Astrocyte of the spinal cord (primary cell): Measurements from ENCODE around the gene ZNF263.

ENCODE experiments used
- DNase-seq: peaks from one replicate; pipeline ENCODE4 v3.0.0; 2011; ENCODE audit warnings: low read depth, low spot score
- H3K4me3 ChIP-seq: 2 replicates; pipeline ENCODE4 v1.5.1; 2011; ENCODE audit warnings: low read depth, mild to moderate bottlenecking, low read length, moderate library complexity
- in situ Hi-C: cut with HindIII; loops from 2 replicates; pipeline ENCODE4 v1.10.0; 2017; ENCODE audit warnings: low sequenced_read_pairs
- TF ChIP-seq, protein P1 (sequence below): IDR thresholded peaks from 2 replicates; pipeline ENCODE4 v1.5.1; 2012; ENCODE audit warnings: low read depth, mild to moderate bottlenecking, low read length, inconsistent platforms

ZNF263 gene

GRCh38 chr16:3282730-3283542 lies at the start of gene ZNF263:
ZNF263 (plus strand) TSS chr16:3283491; CDS start chr16:3283819, 328 bp downstream.
- peak; percentile 97 for DNase-seq
- in situ Hi-C loops, result no loop called here
- TF ChIP-seq, protein P1, sequence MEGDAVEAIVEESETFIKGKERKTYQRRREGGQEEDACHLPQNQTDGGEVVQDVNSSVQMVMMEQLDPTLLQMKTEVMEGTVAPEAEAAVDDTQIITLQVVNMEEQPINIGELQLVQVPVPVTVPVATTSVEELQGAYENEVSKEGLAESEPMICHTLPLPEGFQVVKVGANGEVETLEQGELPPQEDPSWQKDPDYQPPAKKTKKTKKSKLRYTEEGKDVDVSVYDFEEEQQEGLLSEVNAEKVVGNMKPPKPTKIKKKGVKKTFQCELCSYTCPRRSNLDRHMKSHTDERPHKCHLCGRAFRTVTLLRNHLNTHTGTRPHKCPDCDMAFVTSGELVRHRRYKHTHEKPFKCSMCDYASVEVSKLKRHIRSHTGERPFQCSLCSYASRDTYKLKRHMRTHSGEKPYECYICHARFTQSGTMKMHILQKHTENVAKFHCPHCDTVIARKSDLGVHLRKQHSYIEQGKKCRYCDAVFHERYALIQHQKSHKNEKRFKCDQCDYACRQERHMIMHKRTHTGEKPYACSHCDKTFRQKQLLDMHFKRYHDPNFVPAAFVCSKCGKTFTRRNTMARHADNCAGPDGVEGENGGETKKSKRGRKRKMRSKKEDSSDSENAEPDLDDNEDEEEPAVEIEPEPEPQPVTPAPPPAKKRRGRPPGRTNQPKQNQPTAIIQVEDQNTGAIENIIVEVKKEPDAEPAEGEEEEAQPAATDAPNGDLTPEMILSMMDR, result no peak
- peak within 1 kb of the TSS; percentile 98 for H3K4me3 ChIP-seq

DNA sequence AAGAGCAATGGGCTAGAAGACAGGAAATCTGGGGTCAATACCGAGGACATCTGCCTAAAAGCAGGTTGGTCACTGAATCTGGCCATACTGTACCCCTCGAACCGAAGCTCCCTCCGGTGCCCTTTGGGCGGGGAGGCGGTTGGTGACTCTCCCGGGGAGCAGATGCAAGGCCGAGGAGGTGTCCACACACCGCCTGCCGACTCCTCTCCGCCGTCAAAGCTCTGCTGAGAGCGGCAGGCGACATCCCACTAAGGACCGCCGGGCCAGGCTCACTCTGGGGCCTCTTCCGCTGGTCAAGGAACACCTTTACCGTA lies 48.8 kb upstream of the ZNF263 start:
- H3K4me3 ChIP-seq, result peak overlapping the region; percentile 87

DNA sequence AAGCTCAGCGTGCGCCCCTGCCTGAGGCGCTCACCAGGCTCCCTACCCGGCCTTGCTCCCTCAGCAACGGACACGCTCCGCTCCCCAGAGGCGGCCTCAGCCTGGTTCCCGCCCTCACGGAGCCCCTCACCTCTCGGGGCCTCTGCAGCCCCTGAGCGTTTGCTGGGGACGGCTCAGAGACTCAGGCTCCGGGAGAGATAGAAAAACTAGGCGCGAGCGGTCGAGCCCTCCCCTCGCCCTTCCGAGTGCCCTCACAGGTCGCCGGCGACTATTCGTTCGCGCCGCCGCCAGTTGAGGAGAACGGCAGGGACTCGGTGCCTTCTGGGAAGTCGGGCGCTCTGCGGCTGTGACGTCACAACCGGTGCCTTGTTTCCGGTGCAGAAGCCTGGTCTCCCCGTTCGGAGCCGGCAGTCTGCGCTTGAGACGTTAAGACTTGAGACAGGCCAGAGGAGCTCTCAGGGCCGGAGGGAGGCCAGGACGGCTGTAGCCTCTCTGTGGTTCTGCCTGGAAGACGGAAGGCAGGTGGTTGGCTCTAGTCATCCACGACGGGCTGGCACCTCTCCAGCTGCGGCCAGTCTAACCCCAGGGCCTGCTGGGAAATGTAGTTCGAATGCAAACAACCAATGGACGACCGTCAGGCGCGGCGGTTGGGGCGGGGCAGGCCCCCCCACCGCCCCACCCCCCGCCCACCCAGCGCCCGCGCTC lies 48.3 kb upstream of the ZNF263 start, which contains the start of gene ZNF200:
Gene ZNF200 (minus strand): TSS at position 302 of the 705 bp plus-strand sequence. CDS start 1,403 bp downstream, outside the sequence.
- in situ Hi-C loops, result no loop called here
- H3K4me3 ChIP-seq, result peak within 1 kb of the TSS; percentile 87
- DNase-seq, result peak; percentile 97
- TF ChIP-seq, protein P1, result no peak

More for the DNA sequence above, 48.8 kb upstream of the ZNF263 start:
- TF ChIP-seq, protein P1, result no peak
- in situ Hi-C loops, result no loop called here
- no peak for DNase-seq

DNA sequence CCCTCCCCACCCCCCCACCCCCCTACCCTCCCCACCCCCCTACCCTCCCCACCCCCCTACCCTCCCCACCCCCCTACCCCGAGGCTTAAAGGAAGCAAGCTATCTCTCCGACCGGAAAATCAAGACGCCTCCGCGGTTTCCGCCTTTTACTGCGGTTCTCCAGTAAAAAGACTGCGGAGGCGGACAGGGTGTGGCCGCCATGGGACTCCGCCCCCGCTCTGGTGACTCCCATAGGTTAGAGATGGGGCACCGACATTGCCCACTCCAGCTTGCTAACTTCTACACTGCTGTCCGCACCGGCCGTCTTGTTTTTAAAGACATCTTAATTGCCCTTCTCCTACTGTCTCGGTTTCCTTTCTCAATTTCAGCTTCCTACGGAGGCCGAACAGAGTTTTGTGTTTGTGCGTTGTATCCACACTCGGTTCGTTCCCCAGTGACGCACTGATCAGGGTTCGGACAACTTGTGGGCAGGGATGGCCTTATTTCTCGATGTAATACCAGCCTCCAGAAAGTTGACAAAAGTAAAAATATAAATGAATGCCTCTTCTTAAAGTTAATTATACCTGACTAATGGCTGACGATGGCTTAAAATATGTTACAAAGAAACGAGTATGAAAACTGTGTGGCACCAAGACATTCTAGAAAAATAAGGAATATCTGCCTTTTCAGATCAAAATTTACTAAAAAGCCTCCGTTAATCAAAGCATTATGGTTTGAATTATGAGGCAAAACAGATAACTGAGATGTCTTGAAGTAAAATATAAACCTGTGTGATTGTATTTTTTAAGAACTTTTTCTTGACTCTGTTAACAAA lies 47.2 kb upstream of the ZNF263 start:
- H3K4me3 ChIP-seq, result no peak overlapping the region
- TF ChIP-seq, protein P1, result no peak
- no peak for DNase-seq
- in situ Hi-C loops, result no loop called here

DNA sequence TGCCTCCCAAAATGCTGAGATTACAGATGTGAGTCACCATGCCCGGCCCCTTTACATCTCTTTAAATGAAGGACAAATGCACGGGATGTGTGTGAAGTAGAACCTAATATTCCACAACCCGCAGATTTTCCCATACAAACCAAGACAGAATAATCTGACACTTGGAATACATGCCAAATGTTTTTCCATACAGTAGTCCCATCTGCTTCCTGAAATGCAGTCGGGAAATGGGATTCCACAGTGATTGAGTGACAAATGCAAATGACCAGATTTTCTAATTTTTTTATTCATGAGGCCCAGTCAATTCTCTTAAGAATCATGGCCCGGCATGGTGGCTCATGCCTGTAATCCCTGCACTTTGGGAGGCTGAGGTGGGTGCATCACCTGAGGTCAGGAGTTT lies 41.5 kb upstream of the ZNF263 start:
- TF ChIP-seq, protein P1, result no peak
- no peak overlapping the region for H3K4me3 ChIP-seq
- no peak for DNase-seq
- in situ Hi-C loops, result no loop called here

- DNase-seq, result no peak
- no peak overlapping the region for H3K4me3 ChIP-seq
- in situ Hi-C loops, result no loop called here
- TF ChIP-seq, protein P1, result no peak
Measured at GRCh38 chr16:3242709-3243108, 40.6 kb upstream of the ZNF263 start.
